ENCODE results near the gene ZNF556. TPM values are rescaled to one million over a fixed set of nuclear protein-coding genes. Genes with fewer than 3 reads are reported as not detected.
"Not testable (repeated sequence)": the region's sequence is repeated elsewhere in the genome, so short reads cannot be mapped to it uniquely, and the experiment has no call there.

Gene ZNF556
- total RNA-seq, 2 donors from 2014 or later = 0.10 TPM; not detected in 1

DNA sequence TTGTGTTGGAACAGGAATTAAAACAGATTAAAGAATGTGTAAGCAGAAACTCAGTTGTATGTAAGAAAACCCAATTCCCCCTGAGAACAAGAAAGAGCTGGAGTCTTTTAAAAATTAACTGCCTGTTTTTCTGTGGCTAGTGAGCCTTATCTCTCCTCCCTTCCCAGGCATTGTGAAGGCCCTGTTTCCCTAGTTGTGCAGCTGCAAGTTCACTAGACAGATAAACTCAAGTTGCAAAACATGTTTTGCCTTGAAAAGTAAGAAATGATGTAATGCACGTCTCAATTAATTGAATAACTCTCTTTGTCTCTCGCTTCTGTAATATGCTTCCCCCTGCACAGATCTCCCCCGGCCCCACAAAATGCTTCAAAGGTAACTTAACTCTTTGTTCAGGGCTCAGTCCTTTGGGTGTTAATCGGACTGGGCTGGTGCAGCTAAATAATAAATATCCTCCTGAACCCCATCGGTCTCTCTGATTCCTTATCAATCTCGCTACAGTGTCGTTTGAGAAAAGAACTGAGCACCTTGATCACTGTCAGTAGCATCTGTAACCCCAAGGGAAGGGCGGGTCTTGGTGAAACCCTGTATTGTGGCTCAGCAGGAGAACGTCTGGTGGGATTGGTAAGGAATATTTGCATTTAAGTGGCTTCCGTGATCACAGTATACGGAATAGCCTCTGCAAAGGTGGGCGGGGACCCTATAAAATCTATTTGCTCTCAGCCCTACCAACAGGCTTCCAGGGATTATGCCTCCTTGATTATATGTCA lies 1.6 kb upstream of the ZNF556 start:
- Mint-ChIP-seq H3K4me1 (ENCODE audit: low read depth) (no peaks in the 10 kb centered on the region), H3K9me3 (peaks cover 1 to 5% of the 10 kb centered on the region in 2 donors)

DNA sequence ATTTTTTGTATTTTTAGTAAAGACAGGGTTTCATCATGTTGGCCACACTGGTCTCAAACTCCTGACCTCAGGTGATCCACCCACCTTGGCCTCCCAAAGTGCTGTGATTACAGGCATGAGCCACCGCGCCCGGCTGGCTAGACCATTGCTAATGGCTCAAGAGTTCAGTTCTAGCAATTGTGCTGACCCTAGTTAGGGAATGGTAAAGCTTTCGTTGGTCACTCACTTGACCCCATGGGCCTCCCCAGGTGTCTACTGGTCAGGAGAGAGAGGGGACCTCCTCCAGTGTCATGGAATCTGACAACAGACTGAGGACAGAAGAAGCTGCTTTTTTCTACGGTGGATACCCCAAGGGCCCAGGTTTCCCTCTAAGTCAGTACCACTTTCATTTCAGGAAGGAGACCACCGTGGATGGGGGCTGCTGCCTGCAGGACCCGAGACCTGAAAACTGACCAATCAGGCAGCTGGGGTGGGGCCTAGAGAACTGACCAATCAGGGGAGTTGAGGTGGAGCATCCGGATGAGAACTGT lies 575 bp upstream of the ZNF556 start:
- no peak for DNase-seq
- Mint-ChIP-seq H3K9me3 (peaks cover 1 to 5% of the 10 kb centered on the region in 2 donors), H3K27me3 (ENCODE audit: low read depth) (peaks cover 7% of the 10 kb centered on the region), H3K4me1 (ENCODE audit: low read depth) (peaks cover 3% of the 10 kb centered on the region), H3K4me3 (no peak overlapping the region), H3K36me3 (ENCODE audit: insufficient read depth in 2 of 2) (peaks cover 0 to 2% of the 10 kb centered on the region in 2 donors), H3K27ac (no peak overlapping the region)
- no peak for ATAC-seq (replicated peaks in 1 of 2)

More for the DNA sequence above, 1.6 kb upstream of the ZNF556 start:
- Mint-ChIP-seq H3K27me3 (ENCODE audit: low read depth) (peaks cover 7% of the 10 kb centered on the region), H3K27ac (no peak overlapping the region), H3K36me3 (ENCODE audit: insufficient read depth in 2 of 2) (peaks cover 0 to 2% of the 10 kb centered on the region in 2 donors), H3K4me3 (no peak overlapping the region)
- no peak for DNase-seq
- ATAC-seq (replicated peaks in 1 of 2) = no peak

DNA sequence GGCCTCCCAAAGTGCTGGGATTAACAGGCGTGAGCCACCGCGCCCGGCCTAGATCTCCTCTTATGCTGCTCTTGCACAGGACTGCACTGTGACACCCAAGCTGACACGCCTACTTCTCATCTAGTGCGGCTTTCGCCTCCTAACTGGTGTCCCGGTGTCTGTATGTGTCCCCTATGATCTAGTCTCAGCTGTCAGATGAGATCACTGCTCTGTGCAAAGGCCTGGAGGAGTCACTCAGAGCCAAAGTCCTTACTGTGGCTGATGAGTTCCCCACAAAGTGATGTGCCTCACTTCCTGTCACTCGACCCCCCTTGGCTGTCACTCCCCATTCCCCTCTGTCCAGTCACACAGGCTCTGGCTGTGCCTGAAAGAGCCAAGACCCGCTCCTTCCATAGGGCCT lies 2.5 kb downstream of the ZNF556 start:
- Mint-ChIP-seq H3K36me3 (ENCODE audit: insufficient read depth in 2 of 2) (peaks cover 0 to 2% of the 10 kb centered on the region in 2 donors), H3K4me3 (no peak overlapping the region), H3K9me3 (peaks cover 1 to 2% of the 10 kb centered on the region in 2 donors), H3K27me3 (ENCODE audit: low read depth) (peaks cover 7% of the 10 kb centered on the region), H3K4me1 (ENCODE audit: low read depth) (peaks cover 6% of the 10 kb centered on the region), H3K27ac (no peak overlapping the region)
- no peak for DNase-seq
- no peak for ATAC-seq (replicated peaks in 1 of 2)

DNA sequence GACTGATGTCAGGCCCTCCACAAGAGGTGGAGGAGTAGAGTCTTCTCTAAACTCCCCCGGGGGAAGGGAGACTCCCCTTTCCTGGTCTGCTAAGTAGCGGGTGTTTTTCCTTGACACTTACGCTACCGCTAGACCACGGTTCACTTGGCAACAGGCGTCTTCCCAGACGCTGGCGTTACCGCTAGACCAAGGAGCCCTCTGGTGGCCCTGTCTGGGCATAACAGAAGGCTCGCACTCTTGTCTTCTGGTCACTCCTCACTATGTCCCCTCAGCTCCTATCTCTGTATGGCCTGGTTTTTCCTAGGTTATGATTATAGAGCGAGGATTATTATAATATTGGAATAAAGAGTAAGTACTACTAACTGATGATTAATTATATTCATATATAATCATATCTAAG lies 5.0 kb downstream of the ZNF556 start:
- peak in 1 of 2 donors; percentile 12 for DNase-seq
- not testable (repeated sequence) for ATAC-seq (replicated peaks in 1 of 2); H3K4me3 Mint-ChIP-seq; H3K4me1 Mint-ChIP-seq (ENCODE audit: low read depth); H3K27me3 Mint-ChIP-seq (ENCODE audit: low read depth); H3K36me3 Mint-ChIP-seq (ENCODE audit: insufficient read depth in 2 of 2); H3K27ac Mint-ChIP-seq; H3K9me3 Mint-ChIP-seq

DNA sequence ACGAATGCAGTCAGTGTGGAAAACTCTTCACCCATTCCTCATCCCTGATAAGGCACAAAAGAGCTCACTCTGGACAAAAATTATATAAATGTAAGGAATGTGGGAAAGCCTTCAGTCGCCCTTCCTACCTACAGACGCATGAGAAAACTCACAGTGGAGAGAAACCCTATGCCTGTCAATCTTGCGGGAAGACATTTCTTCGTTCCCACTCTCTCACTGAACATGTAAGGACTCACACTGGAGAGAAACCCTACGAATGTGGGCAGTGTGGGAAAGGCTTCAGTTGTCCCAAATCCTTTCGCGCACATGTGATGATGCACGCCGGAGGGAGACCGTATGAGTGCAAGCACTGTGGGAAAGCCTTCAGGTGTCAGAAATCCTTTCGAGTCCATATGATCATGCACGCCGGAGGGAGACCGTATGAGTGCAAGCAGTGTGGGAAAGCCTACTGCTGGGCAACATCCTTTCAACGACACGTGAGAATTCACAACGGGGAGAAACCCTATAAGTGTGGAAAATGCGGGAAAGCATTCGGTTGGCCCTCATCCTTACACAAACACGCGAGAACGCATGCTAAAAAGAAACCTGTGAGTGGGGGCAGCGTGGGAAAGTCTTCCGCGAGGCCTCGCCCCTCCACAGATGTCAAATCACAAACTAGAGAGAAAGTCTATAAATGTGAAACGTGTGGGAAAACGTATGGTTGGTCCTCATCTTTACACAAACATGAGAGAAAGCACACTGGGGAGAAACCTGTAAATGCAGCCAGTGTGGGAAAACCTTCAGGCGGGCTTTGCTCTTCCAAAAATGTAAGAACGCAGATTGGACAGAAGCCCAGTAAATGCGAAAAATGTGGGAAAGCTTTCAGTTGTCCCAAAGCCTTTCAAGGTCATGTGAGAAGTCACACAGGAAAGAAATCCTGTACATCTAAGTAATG lies 10.5 kb downstream of the ZNF556 start:
- H3K4me1 Mint-ChIP-seq (ENCODE audit: low read depth) = no peaks in the 10 kb centered on the region
- no peak overlapping the region for H3K4me3 Mint-ChIP-seq

DNA sequence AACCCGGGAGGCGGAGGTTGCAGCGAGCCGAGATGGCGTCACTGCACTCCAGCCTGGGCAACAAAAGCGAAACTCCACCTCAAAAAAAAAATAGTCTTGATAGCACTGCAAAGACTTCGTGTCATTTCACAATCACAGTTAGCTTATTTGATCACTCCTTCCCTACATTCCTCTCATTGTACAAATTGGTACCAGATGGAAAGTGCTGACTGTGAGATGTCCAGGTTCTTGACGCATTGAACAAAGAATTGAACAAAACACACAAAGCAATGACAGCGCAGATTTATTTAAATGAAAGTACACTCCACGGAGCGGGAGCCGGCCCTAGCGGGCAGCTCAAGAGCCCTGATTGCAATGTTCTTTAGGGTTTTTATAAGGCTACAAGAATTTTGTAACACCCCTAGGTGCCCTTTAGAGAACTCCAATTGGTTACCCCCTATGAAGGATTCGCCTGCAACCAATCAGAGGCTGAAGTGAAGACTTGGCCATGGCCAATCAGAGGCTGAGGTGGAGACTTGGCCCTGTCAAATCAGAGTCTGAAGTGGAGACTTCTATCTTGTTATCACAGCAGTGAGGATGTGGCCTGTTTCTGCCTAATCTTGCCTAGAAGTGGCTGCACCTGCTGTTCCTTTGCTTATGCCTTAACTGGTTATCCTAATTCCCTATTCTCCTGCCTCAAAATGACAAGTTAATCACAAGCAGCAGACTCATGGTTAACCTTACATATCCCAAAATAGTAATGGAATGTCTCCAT lies 16.7 kb downstream of the ZNF556 start:
- Mint-ChIP-seq H3K9me3 (no peaks in the 10 kb centered on the region), H3K4me3 (no peak overlapping the region), H3K27me3 (ENCODE audit: low read depth) (no peaks in the 10 kb centered on the region), H3K27ac (no peak overlapping the region), H3K4me1 (ENCODE audit: low read depth) (peaks cover 6% of the 10 kb centered on the region), H3K36me3 (ENCODE audit: insufficient read depth in 2 of 2) (peaks cover 0 to 4% of the 10 kb centered on the region in 2 donors)
- DNase-seq = no peak
- no peak for ATAC-seq (replicated peaks in 1 of 2)

More for the DNA sequence above, 10.5 kb downstream of the ZNF556 start:
- Mint-ChIP-seq H3K27ac (no peak overlapping the region), H3K36me3 (ENCODE audit: insufficient read depth in 2 of 2) (peaks cover 11 to 14% of the 10 kb centered on the region in 2 donors), H3K9me3 (peaks cover 0 to 5% of the 10 kb centered on the region in 2 donors), H3K27me3 (ENCODE audit: low read depth) (no peaks in the 10 kb centered on the region)
- ATAC-seq (replicated peaks in 1 of 2) (no peak), DNase-seq (no peak)

DNA sequence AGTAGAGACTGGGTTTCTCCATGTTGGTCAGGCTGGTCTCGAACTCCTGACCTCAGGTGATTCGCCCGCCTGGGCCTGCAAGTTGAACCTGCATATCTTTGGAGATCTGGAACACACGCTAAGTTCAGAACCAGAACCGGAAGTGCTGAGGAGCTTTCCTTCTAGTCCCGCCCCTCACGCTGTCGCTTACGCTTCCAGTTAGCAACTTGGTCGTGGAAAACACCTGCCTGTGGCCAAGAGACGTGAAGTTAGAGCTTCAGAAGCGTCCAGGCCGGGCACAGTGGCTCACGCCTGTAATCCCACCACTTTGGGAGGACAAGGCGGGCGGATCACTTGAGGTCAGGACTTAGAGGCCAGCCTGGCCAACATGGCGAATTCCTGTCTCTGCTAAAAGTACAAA lies 18.6 kb downstream of the ZNF556 start:
- Mint-ChIP-seq H3K4me1 (ENCODE audit: low read depth) (peaks cover 7% of the 10 kb centered on the region), H3K4me3 (no peak overlapping the region), H3K9me3 (no peaks in the 10 kb centered on the region), H3K36me3 (ENCODE audit: insufficient read depth in 2 of 2) (no peaks in the 10 kb centered on the region), H3K27ac (no peak overlapping the region), H3K27me3 (ENCODE audit: low read depth) (no peaks in the 10 kb centered on the region)
- DNase-seq (no peak), ATAC-seq (replicated peaks in 1 of 2) (no peak)

DNA sequence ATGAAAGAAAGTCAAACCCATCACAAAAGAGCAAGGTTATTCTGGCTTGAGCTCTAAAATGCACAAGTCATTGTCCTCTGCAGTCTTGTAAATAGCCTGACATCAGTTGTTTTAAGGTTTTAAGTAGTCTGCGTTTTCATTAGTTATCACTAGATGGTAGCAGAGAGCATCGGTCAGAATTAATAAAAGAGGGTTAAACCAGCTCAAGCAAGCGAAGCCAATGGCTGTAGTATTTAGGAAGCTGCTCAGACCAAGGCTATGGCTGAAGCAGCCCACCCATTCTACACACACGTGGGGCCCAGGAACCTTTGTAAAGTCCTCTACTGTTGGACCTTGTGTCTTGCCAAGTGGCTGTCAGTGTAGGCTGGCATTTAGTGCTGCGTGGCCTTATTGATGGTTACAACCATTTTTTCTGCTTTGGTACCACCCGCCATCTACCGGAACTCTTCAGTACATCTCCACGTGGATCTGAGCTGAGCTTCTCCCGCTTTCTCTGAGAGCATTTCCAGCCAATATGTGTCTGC lies 20.3 kb downstream of the ZNF556 start:
- Mint-ChIP-seq H3K4me1 (ENCODE audit: low read depth) (peaks cover 11% of the 10 kb centered on the region), H3K27ac (no peak overlapping the region), H3K4me3 (peak overlapping the region in 1 of 2 donors; percentile 32), H3K27me3 (ENCODE audit: low read depth) (no peaks in the 10 kb centered on the region), H3K9me3 (no peaks in the 10 kb centered on the region), H3K36me3 (ENCODE audit: insufficient read depth in 2 of 2) (no peaks in the 10 kb centered on the region)
- DNase-seq (no peak), ATAC-seq (replicated peaks in 1 of 2) (peak in 1 of 2 donors; percentile 35)

DNA sequence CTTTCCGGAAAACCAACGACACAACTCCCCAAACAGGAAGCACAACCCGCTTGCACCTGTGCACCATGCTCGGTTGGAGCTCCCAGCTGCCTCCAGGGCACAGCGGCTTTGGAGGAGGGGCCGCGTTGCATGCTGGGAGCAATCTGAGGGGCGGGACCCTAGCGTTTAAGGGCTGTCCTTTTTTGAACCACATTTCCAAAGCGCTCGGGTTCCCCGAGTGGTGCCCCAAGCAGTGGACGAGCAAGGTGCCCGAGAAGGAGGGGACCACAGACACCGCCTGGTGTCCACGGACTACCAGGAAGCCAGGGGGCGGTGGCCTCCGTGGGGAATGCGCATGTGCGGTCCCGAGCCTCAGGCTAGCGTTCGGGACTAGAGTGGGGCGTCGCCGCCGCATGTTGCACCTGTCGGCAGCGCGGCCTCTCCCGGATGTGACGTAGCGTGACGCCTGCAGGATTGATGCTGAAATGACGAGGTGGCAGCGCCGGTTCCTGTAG lies 21.6 kb downstream of the ZNF556 start:
- Mint-ChIP-seq H3K9me3 (no peaks in the 10 kb centered on the region), H3K4me3 (peak overlapping the region; percentile 52 to 67), H3K36me3 (ENCODE audit: insufficient read depth in 2 of 2) (no peaks in the 10 kb centered on the region), H3K4me1 (ENCODE audit: low read depth) (peaks cover 11% of the 10 kb centered on the region), H3K27me3 (ENCODE audit: low read depth) (no peaks in the 10 kb centered on the region), H3K27ac (no peak overlapping the region)
- DNase-seq = peak; percentile 53 to 74
- ATAC-seq (replicated peaks in 1 of 2) = peak; percentile 81 to 91

DNA sequence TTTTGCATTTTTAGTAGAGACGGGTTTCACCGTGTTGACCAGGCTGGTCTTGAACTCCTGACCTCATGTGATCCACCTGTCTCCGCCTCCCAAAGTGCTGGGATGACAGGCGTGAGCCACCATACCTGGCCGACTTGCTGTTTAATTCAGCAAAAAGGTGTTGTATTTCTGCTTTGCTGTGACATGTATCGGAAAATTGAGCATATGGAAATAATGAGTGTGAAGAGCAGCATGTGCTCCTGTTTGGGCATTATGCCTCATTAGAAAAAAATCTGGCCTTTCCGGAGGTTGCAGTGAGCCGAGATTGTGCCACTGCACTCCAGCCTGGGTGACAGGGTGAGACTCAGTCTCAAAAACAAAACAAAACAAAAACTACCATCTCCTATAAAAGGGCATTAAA lies 23.4 kb downstream of the ZNF556 start:
- not testable (repeated sequence) for H3K27me3 Mint-ChIP-seq (ENCODE audit: low read depth); H3K27ac Mint-ChIP-seq; H3K4me3 Mint-ChIP-seq; H3K36me3 Mint-ChIP-seq (ENCODE audit: insufficient read depth in 2 of 2); ATAC-seq (replicated peaks in 1 of 2); H3K9me3 Mint-ChIP-seq; DNase-seq
- peaks cover 11% of the 10 kb centered on the region for H3K4me1 Mint-ChIP-seq (ENCODE audit: low read depth)

DNA sequence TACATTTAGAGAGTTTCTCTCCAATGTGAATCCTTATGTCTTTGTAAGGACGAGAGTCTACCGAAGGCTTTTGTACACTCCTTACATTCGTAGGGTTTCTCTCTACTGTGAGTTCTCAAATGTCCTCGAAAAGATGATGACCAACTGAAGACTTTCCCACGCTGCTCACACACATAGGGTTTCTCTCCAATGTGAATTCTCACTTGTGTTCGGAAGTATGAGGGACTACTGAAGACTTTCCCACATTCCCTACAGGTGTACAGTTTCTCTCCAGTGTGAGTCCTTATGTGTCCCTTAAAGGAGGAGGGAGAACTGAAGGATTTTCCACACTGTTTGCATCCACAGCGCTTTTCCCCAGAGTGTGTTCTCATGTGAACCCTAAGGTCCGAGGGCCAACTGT lies 29.6 kb downstream of the ZNF556 start:
- no peak overlapping the region for H3K4me3 Mint-ChIP-seq
- H3K9me3 Mint-ChIP-seq = peaks cover 3 to 7% of the 10 kb centered on the region in 2 donors
- peaks cover 5% of the 10 kb centered on the region in 2 donors for H3K36me3 Mint-ChIP-seq (ENCODE audit: insufficient read depth in 2 of 2)
- no peak overlapping the region for H3K27ac Mint-ChIP-seq
- no peaks in the 10 kb centered on the region for H3K27me3 Mint-ChIP-seq (ENCODE audit: low read depth)
- H3K4me1 Mint-ChIP-seq (ENCODE audit: low read depth) = peaks cover 9% of the 10 kb centered on the region
- DNase-seq = no peak
- ATAC-seq (replicated peaks in 1 of 2) = no peak

Data from activated T-cell treated with anti-CD3 and anti-CD28 coated beads, Interleukin-2, amount 50 U/mL, for 72 hours (primary cell).